Activated T-helper 9 cell treated with anti-CD3 and anti-CD28 coated beads, Interleukin-2, amount 50 U/mL, for 16 hours (primary cell): ENCODE results near the gene LPP.
"Not testable (repeated sequence)": the region's sequence is repeated elsewhere in the genome, so short reads cannot be mapped to it uniquely, and the experiment has no call there.

Experiments used
- DNase-seq: peaks from one replicate; pipeline ENCODE4 v3.0.0-alpha.2; 2020; ENCODE audit warnings: low read depth

The LPP gene

DNA sequence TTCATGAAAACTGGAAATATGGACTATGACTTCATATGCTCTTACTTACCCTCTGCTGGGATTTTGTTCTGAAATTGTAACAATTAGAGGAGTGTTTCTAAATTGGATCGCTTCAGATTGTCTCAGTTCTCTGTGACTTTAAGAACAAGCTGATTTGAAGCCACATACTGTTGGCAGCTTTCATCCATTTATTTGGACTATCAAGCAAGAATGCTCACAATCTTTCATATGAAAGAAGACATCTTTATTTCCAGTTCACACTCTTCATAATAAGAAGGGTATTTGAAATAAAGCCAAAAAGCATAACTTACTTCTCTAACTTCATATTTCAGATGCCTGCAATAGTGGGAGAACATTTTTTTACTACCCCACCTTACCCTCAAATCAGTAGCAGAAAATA lies 526.2 kb downstream of the LPP start:
- no peak for DNase-seq

- DNase-seq, result no peak
Observed at GRCh38 chr3:188680605-188681004, 526.6 kb downstream of the LPP start.

DNA sequence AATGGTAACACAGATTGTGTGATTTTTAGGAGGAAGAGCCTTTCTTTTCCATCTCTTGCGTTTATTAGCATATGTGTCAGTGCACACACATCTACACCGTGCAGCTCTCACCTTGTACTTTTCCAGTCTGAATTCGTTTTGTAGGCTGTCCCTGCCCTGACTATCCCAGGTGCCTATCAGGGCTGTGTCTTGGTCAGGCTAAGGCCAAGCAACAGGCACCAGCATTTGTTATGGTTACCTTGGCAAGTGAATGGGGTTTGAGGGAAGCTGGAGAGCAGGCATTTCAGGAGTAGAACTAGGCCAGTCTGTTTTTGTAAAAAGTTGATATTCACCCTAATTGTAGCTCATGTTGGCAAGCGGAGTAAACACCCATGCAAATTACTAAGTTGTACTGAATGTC lies 528.4 kb downstream of the LPP start:
- DNase-seq, result no peak

DNA sequence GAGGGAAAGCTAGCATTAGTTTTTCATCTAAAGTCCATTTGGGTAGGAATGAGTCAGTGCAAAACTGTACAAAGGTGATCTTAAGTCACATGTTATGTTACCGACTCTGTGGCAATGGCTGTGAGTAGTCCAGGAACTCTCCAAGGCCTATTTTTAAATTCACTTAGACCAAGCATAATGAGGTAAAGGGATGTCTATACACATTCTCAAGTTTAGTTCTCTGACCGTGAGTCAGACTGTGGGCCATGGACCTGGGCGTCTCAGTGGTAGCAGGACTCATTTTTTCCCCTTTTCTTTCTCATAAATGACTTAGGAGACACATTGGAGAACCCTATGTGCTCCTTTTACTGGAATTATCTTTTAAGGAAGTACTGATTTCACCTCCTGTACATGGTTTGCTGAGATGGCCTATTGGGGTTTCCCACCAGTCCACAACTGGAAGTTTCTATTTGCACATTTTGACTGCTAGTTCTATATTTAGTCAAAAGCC lies 529.1 kb downstream of the LPP start:
- no peak for DNase-seq

DNA sequence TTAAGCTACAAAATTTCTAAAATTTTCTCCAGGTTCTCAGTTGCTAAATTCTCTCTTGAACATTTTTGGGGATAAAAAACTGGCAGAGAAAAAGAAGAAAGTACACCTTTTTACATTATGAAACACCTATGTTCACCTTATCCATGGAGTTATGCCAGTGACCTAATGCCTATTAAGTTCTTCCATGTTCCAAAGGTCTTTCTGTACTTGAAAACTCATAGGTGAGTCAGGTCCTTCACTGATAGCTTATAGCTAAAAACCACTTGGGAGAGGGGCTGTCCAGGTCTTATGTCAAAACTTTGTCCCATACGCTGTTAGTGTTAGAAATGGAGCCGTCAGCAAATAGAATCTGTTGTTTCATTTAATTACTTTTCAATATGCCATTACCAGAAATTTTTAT lies 530.3 kb downstream of the LPP start:
- DNase-seq, result no peak

DNA sequence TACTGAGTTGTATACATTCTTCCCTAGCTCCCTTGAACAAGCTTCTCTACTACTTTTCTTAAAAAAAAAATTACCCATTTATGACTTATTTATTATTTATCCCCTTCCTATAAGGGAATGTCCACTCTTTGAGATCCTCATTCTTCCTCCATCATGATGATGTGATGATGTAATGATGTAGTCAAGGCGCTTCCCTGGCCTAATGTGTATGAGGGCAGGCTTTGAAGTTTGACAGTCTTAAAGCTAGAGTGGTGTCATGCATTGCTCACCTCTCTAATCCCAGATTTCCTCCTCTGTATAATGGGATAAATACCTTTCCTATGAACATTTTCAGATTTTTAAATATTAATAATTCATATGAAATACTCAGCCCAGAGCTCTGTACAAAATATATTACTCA lies 531.8 kb downstream of the LPP start:
- DNase-seq, result no peak

DNA sequence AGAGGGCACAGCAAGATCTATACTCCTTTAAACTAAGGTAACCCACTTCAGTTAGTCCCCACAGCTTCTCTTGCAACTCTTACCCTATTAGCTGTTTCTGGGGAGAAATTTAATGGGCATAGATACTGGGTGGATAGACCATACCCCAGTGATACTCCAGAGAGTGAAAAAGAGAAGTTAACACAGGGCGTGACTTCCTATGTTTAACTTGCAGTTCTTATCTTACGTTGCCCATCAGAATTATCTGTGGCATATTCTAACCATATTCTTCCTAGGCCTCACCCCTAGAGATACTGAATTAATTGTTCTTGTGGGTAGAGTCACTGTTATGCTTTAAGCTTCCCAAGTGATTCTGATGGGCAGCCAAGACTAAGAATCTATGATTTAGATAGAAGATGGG lies 532.4 kb downstream of the LPP start:
- no peak for DNase-seq

DNA sequence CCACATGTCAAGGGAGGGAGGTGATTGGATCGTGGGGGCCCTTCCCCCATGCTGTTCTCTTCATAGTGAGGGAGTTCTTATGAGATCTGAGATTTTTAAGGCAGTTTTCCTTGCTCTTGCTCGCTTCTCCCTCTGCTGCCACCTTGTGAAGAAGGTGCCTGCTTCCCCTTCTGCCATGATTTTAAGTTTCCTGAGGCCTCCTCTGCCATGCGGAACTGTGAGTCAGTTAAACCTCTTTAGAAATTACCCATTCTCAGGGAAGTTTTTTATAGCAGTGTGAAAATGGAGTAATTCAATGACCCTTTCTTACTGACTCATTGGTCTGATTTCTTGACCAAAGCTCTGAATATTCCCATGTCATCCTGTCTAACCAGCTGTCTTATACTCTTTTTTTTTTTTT lies 533.4 kb downstream of the LPP start:
- DNase-seq, result no peak

GRCh38 chr3:188689101-188689574 lies 535.2 kb downstream of the LPP start:
- DNase-seq, result no peak

- DNase-seq, result no peak
Observed at GRCh38 chr3:188690064-188690463, 536.1 kb downstream of the LPP start.

- no peak for DNase-seq
Observed at GRCh38 chr3:188691004-188691403, 537.0 kb downstream of the LPP start.

GRCh38 chr3:188691665-188692064 lies 537.7 kb downstream of the LPP start:
- DNase-seq, result no peak

DNA sequence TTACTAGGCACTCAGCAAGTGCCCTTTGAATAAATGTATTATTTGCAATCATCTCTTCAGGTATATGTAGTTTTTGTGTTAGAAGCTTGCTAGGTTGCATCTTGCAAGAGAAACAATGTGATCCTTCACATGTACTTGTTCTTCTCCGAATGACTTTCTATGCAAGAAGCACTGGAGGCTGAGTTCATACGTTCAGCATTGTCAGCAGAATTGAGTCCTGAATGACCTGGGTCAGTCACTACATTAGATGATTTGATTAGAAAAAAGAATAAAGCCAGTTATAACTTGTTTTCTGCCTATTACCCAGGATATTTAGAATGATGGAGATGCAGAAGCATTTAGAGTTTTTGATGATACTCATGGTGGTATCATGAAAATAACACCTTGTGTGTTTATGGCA lies 538.7 kb downstream of the LPP start:
- DNase-seq, result no peak

GRCh38 chr3:188693435-188693834 lies 539.5 kb downstream of the LPP start:
- no peak for DNase-seq

DNA sequence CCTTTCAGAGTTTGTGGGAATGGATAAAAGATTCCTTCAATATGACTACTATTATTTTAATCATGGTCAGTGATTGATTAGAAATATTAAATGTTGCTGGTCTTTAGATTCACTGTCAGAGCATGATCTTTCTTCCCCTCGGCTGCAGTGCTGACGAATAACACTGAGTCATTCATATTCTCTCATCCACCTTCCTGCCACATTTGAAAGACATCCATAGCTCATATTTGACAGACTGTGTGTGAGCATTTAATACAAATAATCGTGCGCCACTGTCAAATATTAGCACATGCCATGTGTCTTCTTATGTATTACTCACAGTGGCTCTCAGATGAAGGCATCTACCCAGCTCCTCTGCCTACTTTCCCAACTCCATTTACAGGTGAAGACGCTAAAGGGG lies 541.3 kb downstream of the LPP start:
- DNase-seq, result no peak

DNA sequence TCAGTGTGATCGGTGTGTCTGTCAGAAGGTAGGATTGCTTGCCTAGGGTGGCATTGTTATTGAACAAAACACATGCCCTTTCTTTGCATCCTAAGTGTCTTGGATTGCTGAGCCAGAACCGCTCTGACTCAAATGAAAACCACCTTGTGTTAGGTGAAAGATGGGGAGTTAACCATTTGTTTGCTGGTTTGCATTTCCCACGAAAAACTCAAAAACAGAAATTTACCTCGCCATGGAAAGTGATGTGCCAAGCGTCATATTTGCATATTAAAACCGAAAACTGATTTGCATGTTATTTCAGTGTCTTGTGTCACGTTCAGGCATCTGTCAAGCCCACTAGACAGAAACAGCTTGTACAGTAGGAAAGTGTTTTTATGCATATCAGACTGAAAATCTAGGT lies 543.2 kb downstream of the LPP start:
- no peak for DNase-seq

- no peak for DNase-seq
Observed at GRCh38 chr3:188698436-188698835, 544.5 kb downstream of the LPP start.

- DNase-seq, result no peak
Observed at GRCh38 chr3:188700501-188700900, 546.5 kb downstream of the LPP start.

DNA sequence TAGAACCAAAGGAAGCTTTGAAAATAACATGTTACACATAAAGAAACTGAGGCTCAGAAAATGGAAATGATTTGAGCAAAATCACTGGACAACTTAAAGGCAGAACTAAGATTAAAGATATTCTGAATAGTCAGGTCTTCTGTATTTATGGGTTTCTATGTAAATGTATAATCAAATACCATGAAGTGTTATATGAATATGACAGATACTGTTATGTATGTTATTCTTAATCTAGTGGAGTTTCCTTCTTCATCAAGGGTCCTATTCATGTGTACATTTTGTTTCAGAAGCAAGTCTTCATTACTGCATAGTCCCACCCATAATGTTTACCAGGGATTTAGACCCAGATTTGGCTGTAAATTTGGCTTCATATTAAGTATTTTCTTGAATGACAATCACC lies 547.0 kb downstream of the LPP start:
- no peak for DNase-seq

DNA sequence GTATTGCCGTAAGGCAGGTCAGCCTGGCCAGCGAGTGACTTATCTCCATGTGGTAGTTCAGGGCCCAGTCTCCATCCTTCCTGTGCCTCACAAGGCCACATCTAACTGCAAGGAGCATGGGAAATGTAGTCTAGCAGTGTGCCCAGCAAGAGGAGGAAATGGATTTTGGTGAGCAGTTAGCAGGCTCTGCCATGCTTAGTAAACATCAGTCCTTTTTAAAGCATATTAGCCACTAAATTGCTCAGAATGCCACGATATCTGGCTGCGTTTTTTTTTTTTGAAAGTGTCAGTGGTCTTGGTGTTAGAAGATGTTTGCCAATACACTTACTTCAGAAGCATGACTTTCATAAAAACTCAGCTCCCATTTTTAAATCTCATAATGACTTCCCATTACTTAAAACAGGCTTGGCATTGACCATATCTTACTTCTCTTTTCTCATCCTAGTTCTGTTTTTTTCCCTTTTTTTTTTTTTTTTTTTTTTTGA lies 547.6 kb downstream of the LPP start:
- DNase-seq, result no peak

DNA sequence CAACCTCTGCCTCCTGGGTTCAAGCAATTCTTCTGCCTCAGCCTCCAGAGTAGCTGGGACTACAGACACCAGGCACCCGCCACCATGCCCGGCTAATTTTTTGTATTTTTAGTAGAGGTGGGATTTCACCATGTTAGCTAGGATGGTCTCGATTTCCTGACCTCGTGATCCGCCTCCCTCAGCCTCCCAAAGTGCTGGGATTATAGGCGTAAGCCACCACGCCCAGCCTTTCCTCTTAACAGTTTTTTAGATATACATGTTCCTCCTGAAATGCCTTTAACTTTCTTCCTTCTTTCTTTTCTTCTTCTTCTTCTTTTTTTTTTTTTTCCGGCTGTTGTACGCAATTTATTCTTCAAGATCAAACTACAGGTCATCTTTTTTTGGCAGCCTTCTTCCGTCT lies 548.1 kb downstream of the LPP start:
- not testable (repeated sequence) for DNase-seq

GRCh38 chr3:188706176-188706575 lies 552.2 kb downstream of the LPP start:
- no peak for DNase-seq

DNA sequence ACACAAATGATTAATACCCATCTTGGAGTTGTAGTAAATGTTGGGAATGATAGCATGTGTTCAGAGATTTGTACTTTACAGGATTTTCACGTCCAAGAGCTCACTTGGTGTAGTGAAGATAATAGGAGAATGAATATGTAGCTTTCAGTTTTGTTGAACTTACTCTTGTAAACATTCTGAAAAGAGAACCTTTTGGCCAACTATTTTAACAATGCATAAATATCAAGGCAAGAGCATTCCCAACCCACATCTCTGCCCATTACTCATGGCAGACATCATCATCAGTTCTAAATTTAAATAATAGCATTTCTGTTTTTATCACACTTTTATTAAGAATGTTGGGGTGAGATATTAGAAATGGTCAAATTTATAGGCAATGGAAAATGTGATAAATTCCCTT lies 552.6 kb downstream of the LPP start:
- DNase-seq, result no peak

DNA sequence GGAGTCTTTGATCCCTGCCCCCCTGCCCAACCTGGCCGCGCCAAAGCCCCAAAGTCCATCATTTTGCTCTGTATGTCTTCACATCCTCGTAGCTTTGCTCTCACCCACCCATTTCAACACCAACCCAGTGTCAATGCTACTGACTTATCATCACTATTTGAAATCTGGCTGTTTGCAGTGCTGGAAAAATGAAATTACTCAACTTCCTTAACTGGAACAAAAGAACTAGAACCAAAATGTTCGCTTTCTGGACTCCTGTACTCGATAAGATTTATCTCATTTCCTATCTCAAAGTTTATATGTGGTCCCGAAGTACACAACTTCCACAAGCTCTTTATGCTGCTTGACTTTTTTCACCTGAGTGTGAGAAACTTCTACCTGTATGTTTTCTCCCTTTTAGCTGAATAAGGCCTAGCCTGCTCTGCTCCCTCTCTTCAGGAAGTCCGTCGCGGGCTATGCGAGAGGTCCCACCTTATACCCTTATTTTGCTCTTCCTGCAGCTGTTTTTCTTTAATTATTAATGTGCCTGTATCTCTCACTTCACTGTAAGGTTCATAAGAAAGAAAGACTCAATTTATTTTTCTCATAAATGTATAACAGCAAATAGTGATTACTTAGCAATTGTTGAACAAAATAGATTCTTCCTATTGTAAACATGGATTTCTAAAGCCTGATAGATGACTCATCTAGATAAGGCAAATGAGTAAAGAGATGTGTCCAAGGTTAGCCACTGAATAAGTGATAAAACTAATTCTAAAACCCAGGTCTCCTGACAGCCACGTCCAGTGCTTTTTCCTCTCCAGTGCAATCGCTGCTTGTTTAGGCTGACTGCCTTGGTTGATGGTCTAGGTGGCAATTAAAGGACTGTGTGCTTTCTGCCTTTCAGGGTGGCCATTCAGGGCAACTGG lies 553.7 kb downstream of the LPP start:
- DNase-seq, result no peak
